HG02610 (cell line): ENCODE measurements around the gene ARID3B.

Experiments
- ATAC-seq: cut with Tn5 transposase; IDR thresholded peaks from one replicate; pipeline ENCODE4 v1.9.1; 2021; ENCODE audit warnings: mild to moderate bottlenecking, moderate library complexity; ENCODE audit not compliant: unreplicated experiment

Gene ARID3B

DNA sequence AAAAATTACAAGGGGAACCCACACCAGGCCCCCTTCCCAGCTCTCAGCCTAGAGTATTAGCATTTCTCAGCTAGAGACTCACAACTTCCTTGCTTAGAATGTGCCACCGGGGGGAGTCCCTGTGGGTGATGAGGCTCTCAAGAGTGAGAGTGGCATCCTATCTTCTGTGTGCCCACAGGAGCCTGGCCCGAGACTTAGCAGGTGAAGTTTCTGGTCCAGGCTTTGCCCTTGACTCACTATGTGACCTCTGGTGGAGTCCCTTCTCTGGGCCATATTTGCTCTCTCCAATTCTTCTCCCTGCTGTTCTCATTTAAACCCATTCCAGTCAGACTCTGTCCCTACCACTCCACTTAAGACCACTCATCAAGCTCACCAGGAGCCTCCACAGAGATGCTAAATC is 92.8 kb downstream of the ARID3B start:
- no peak for ATAC-seq

DNA sequence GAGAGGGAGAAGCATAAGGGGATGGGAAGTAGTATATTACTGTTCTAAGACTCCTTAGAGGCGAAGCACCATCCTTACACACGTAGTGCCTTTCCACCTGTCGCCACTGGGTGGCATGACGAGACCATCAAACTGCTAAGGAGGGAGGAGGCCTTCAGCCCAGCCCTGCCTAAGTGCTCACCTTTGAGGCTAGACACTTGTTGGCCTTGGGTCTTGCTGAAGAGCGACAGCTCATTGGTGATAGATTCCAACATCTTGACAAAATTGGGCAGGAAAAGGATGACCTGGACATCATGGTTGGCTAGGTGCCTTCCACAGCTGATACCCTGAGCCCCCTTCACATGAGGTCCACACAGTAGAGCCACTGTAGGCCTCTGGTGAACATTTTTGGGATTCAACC is 94.2 kb downstream of the ARID3B start:
- peak; percentile 47 for ATAC-seq

DNA sequence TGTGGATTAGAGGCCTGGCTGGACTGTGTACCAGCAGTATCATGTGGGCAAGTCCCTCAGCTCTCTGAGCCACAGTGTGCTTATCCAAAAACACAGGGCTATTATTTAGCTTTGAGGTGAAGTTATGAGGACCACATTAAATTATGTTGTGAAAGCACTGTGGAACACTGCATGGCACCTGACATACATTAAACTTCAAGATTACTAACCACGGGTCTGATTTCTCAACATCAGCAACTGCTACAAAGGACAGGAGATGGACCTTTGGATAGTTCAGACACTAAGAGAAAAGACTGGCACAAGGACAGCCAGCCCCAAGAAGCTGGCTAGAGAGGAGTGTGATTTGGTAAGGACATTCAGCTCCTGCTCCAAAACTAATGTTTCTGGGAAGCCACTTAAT is 96.0 kb downstream of the ARID3B start:
- ATAC-seq = no peak

DNA sequence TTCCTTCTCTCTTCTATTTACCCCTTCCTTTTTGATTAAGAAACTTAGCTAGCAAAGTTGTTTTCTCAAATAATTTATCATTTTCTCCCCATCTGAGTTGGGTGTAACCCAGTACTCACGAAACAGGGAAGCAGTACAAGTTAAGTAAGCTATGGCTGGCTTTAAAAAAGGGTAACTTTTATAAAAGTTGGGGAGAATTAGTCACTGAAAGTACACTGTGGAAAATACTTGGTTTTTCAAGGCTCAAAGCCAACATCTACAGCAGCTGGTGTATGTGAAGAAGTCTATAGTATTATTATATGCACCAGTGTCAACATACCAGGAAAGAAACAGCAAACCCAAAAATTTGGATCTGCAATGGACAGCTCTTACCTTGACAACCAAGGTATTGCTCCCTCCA is 100.1 kb downstream of the ARID3B start:
- ATAC-seq = no peak

DNA sequence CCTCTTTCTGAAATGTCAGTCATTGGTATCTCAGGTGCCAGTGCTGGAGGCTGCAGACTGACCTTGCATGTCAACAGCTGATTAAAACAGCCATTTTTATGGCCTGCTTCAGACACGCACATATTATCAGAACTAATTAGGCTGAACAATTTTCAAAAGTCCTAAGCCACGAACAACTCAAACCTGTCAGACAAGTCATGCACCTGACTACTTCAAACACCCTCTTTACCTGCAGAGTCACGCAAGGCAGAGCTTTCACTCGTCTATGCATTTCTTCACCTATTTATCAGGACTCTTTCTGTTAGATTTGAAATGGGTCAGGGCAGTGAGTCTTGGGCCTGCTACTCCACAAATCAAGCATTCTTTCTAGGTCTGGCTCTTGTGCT is 101.3 kb downstream of the ARID3B start:
- no peak for ATAC-seq

DNA sequence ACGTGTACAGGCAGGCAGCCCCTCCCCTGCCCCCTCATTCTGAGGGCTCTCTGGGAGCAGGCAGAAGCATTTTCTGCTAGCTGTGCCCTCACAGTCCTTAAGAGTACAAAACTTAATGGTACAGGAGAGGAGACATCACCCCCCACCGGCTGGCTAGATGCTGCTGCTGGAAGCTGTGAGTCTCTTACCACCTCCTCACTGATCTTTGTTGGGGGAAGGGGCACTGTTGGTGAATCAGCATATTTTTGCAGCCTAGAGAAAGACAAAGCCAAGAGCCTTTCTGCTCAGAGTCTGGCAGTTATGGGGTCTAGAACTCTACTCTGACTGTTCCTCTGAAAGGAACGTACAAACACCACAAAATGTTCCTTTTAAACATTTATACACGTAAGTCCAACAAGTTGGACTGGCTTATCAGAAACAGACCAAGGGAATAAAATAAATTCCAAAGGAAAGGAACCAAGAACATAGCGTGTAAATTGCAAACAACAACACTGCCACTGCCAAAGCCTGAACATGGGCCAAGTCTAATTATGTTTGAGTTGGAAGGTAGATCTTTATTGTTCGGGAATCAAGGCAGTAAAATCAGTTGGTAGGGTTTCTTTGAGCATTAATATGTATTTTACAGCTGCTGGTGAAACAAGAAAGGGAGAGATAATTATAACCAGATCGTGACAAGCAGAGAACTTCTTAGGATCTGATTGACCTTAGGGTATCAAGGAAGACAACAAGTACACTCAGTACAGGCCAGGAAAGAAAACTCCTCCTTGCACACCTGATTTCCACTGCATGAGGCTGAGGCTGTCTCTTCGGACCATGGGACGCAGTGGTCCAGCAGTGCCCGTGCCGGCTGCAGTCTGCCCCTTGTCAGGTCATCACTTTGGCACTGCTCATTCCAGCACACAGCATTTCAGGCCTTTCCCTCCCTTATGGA is 102.0 kb downstream of the ARID3B start:
- no peak for ATAC-seq

DNA sequence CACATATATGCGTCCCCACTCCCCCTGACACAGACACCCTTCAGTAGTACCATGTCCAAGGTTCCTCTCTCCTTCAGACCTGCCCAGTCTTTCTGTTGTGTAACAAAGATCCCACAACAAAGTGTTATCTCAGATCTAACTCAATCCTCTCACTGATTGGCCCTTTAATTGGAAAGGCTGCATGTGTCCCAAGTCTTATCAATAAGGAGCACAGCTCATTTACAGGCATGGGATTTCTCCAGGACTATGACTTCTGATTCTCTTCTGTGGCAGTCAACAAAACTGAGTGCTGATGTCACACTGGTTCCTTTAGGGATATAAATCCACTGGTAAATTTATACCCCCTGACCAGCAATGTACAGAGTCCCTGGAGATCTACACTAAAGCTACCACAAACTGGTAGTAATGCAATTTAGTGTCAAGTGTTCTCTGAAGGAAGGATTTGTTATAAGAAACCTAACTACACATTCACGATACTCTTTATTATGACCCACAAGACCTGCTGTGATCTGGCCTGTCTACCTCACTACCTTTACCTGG is 102.7 kb downstream of the ARID3B start:
- no peak for ATAC-seq

DNA sequence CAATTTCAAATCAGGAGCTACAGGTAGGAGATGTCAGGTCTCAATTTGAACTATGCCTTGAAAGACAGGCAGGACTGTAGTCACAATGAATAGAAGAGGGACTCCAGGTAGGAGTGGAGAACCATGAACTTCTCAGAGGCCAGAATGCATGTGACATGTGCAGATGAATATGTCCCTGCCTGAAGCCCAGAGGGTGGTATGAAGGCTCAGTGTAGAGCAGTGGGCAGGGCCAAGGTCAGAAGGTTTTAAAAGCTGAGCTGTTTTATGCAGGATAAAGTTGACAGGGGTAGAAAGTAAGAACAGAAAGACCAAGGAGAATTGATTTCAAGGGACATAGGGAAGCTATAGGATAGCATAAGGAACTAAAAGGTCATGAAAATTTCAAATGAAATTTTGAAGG is 105.5 kb downstream of the ARID3B start:
- ATAC-seq = no peak
